ENCODE measurements around the gene MEX3A.
A peak's percentile ranks its signal among the peaks of the same experiment; 100 is the strongest.

Gene MEX3A

GRCh38 chr1:156104065-156104810, 22.0 kb upstream of the MEX3A start:
- DNase-seq (ENCODE audit: extremely low read depth, low read depth), result peak; percentile 90
- peak overlapping the region; percentile 14; the same call in 1 of the 2 replicates for H3K4me3 ChIP-seq (replicated peaks; ENCODE audit: low read depth, low read length)
- TF ChIP-seq, protein P1, sequence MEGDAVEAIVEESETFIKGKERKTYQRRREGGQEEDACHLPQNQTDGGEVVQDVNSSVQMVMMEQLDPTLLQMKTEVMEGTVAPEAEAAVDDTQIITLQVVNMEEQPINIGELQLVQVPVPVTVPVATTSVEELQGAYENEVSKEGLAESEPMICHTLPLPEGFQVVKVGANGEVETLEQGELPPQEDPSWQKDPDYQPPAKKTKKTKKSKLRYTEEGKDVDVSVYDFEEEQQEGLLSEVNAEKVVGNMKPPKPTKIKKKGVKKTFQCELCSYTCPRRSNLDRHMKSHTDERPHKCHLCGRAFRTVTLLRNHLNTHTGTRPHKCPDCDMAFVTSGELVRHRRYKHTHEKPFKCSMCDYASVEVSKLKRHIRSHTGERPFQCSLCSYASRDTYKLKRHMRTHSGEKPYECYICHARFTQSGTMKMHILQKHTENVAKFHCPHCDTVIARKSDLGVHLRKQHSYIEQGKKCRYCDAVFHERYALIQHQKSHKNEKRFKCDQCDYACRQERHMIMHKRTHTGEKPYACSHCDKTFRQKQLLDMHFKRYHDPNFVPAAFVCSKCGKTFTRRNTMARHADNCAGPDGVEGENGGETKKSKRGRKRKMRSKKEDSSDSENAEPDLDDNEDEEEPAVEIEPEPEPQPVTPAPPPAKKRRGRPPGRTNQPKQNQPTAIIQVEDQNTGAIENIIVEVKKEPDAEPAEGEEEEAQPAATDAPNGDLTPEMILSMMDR (IDR thresholded peaks at IDR 0.05; ENCODE audit: low read depth, low read length, missing control alignments), result no peak

DNA sequence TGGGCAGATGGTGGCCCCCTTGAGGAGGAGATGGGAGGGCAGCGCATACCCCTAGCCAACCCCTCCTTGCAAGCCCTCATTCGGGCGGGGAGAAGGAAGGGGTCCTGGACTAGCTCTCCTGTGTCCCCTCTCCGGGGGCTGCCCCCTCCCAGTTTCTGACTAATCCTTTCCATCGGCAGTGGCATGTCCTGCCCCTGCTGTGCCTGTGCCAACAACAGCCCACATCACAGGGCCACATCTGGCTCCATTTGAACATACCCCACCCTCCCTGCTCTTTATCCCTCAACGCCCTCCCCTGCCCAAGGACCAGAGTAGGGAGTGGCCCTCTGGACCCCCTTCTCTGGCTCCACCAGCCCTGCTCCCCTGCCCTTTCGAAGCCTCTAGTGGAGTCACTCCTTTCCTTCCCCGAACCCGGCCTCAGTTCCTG, 21.3 kb upstream of the MEX3A start:
- DNase-seq (ENCODE audit: extremely low read depth, low read depth), result peak; percentile 79
- TF ChIP-seq, protein P1 (IDR thresholded peaks at IDR 0.05; ENCODE audit: low read depth, low read length, missing control alignments), result no peak
- H3K4me3 ChIP-seq (replicated peaks; ENCODE audit: low read depth, low read length), result peak overlapping the region; percentile 14

GRCh38 chr1:156102633-156103511, 20.6 kb upstream of the MEX3A start:
- TF ChIP-seq, protein P1 (IDR thresholded peaks at IDR 0.05; ENCODE audit: low read depth, low read length, missing control alignments), result no peak
- H3K4me3 ChIP-seq (replicated peaks; ENCODE audit: low read depth, low read length), result peak overlapping the region; percentile 12
- peak; percentile 77 for DNase-seq (ENCODE audit: extremely low read depth, low read depth)

DNA sequence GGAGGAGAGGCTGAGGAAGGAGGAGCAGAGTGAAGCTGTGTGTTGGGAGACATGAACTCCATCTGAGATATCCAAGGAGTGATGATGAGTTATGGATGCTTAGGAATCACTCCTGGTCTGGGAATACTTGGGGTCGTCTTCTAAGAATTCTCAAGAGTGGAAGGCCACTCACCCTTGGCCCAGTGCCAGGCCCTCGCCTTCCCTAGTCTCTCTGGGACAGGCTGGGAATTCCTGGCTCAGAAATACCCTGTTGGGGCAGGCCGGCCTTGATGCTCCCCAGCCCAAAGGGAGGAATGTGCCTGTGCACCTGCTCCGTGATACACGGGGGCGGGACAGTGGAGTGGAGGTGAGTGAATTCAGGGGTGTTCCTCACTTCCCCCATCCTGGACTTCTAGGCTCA, 19.6 kb upstream of the MEX3A start:
- TF ChIP-seq, protein P1 (IDR thresholded peaks at IDR 0.05; ENCODE audit: low read depth, low read length, missing control alignments), result no peak
- no peak for DNase-seq (ENCODE audit: extremely low read depth, low read depth)
- no peak overlapping the region for H3K4me3 ChIP-seq (replicated peaks; ENCODE audit: low read depth, low read length)

DNA sequence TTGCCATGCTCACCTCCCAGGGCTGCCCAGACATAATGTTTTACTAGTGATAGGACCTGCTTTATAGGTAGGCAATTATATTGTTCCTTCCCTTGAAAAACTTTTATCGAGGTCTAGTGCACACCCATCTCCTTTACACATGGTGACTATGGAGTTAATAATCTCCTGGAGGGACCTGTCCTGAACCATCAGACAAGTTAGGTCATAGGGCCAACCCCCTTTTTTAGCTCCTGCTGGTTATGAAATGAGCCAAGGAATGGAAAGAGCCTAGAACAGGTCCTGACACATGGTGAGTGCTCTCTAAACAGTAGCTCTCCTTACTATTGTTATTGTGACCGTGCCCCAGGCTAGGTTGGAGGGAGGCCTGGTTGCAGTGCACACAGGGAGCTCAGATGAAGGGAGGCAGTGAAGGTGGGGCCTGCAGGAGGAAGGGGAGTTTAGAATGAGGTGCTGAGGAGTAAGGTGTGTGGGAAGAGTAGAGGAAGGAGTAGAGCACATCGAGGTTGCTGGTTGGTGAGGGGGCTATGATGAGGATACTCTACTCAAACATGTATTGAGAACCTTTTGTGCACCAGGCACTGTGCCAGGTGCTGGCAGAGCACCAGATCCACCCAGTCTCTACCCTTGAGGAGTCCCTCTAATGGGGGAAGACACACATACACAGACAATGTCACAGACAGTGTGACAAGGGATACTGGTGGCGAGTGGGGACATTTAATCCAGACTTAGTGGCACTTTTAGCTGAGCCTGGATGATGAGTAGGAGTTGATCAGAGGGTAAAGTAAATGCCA, 18.1 kb upstream of the MEX3A start:
- H3K4me3 ChIP-seq (replicated peaks; ENCODE audit: low read depth, low read length), result no peak overlapping the region
- TF ChIP-seq, protein P1 (IDR thresholded peaks at IDR 0.05; ENCODE audit: low read depth, low read length, missing control alignments), result no peak
- no peak for DNase-seq (ENCODE audit: extremely low read depth, low read depth)

- TF ChIP-seq, protein P1 (IDR thresholded peaks at IDR 0.05; ENCODE audit: low read depth, low read length, missing control alignments), result no peak
- DNase-seq (ENCODE audit: extremely low read depth, low read depth), result no peak
These were observed 17.0 kb upstream of the MEX3A start for GRCh38 chr1:156099282-156099681.

More at GRCh38 chr1:156099282-156099681, 17.0 kb upstream of the MEX3A start:
- H3K4me3 ChIP-seq (replicated peaks; ENCODE audit: low read depth, low read length), result no peak overlapping the region
